HUES48 (cell line): ENCODE data around the gene GARNL3.

Source experiments
- H3K27ac ChIP-seq: one replicate; pipeline ENCODE4 v1.7.0; 2013; ENCODE audit warnings: low read depth, low read length, inconsistent platforms
- H3K27me3 ChIP-seq: 2 replicates; pipeline ENCODE4 v1.6.1; 2013; ENCODE audit warnings: mild to moderate bottlenecking, low read length; ENCODE audit not compliant: control insufficient read depth, insufficient read depth
- H3K36me3 ChIP-seq: 2 replicates; pipeline ENCODE4 v1.6.1; 2013; ENCODE audit warnings: low read length; ENCODE audit not compliant: control insufficient read depth, insufficient read depth
- H3K4me1 ChIP-seq: 2 replicates; pipeline ENCODE4 v1.6.1; 2013; ENCODE audit warnings: mild to moderate bottlenecking, low read length; ENCODE audit not compliant: control insufficient read depth, insufficient read depth
- H3K4me3 ChIP-seq: 2 replicates; pipeline ENCODE4 v1.5.1; 2013; ENCODE audit warnings: mild to moderate bottlenecking, low read depth, low read length
- H3K9ac ChIP-seq: 2 replicates; pipeline ENCODE4 v1.6.1; 2013; ENCODE audit warnings: mild to moderate bottlenecking, low read depth, low read length, moderate library complexity
- H3K9me3 ChIP-seq: 2 replicates; pipeline ENCODE4 v1.6.1; 2013; ENCODE audit warnings: low read length; ENCODE audit not compliant: control insufficient read depth, insufficient read depth

The GARNL3 gene

GRCh38 chr9:127279717-127280285, 15.2 kb downstream of the GARNL3 start:
- no peaks in the 10 kb centered on the region for H3K36me3 ChIP-seq
- no peak overlapping the region for H3K4me3 ChIP-seq
- no peak overlapping the region for H3K27ac ChIP-seq
- no peaks in the 10 kb centered on the region for H3K27me3 ChIP-seq
- no peak overlapping the region for H3K9ac ChIP-seq
- no peaks in the 10 kb centered on the region; the same call in 1 of the 2 replicates for H3K4me1 ChIP-seq
- no peaks in the 10 kb centered on the region for H3K9me3 ChIP-seq

- Histone ChIP-seq H3K9me3 (no peaks in the 10 kb centered on the region), H3K4me1 (no peaks in the 10 kb centered on the region; the same call in 1 of the 2 replicates), H3K4me3 (no peak overlapping the region), H3K36me3 (no peaks in the 10 kb centered on the region), H3K9ac (no peak overlapping the region), H3K27me3 (no peaks in the 10 kb centered on the region), H3K27ac (no peak overlapping the region)
Measured at GRCh38 chr9:127280880-127281660, 16.5 kb downstream of the GARNL3 start.

- Histone ChIP-seq H3K27me3 (no peaks in the 10 kb centered on the region), H3K27ac (no peak overlapping the region), H3K36me3 (no peaks in the 10 kb centered on the region), H3K4me1 (no peaks in the 10 kb centered on the region; the same call in 1 of the 2 replicates), H3K9me3 (no peaks in the 10 kb centered on the region), H3K9ac (no peak overlapping the region), H3K4me3 (no peak overlapping the region)
Measured at GRCh38 chr9:127281891-127282290, 17.3 kb downstream of the GARNL3 start.

- H3K9ac ChIP-seq, result no peak overlapping the region
- H3K9me3 ChIP-seq, result no peaks in the 10 kb centered on the region
- no peak overlapping the region for H3K27ac ChIP-seq
- no peak overlapping the region for H3K4me3 ChIP-seq
- no peaks in the 10 kb centered on the region for H3K27me3 ChIP-seq
- no peaks in the 10 kb centered on the region for H3K36me3 ChIP-seq
- H3K4me1 ChIP-seq, result no peaks in the 10 kb centered on the region; the same call in 1 of the 2 replicates
Measured at GRCh38 chr9:127282611-127283010, 18.0 kb downstream of the GARNL3 start.

GRCh38 chr9:127283135-127283534, 18.6 kb downstream of the GARNL3 start:
- no peak overlapping the region for H3K27ac ChIP-seq
- H3K27me3 ChIP-seq, result no peaks in the 10 kb centered on the region
- H3K36me3 ChIP-seq, result no peaks in the 10 kb centered on the region
- H3K4me1 ChIP-seq, result no peaks in the 10 kb centered on the region; the same call in 1 of the 2 replicates
- no peak overlapping the region for H3K4me3 ChIP-seq
- no peaks in the 10 kb centered on the region for H3K9me3 ChIP-seq
- no peak overlapping the region for H3K9ac ChIP-seq

- Histone ChIP-seq H3K4me3 (no peak overlapping the region), H3K27ac (no peak overlapping the region), H3K4me1 (no peaks in the 10 kb centered on the region; the same call in 1 of the 2 replicates), H3K9me3 (no peaks in the 10 kb centered on the region), H3K27me3 (no peaks in the 10 kb centered on the region), H3K36me3 (no peaks in the 10 kb centered on the region), H3K9ac (no peak overlapping the region)
Measured at GRCh38 chr9:127283917-127284497, 19.4 kb downstream of the GARNL3 start.

- H3K27me3 ChIP-seq, result no peaks in the 10 kb centered on the region
- no peaks in the 10 kb centered on the region for H3K9me3 ChIP-seq
- H3K4me3 ChIP-seq, result no peak overlapping the region
- no peaks in the 10 kb centered on the region for H3K36me3 ChIP-seq
- H3K9ac ChIP-seq, result no peak overlapping the region
- H3K4me1 ChIP-seq, result no peaks in the 10 kb centered on the region
- H3K27ac ChIP-seq, result no peak overlapping the region
Measured at GRCh38 chr9:127285965-127286364, 21.4 kb downstream of the GARNL3 start.

- no peaks in the 10 kb centered on the region for H3K36me3 ChIP-seq
- H3K4me3 ChIP-seq, result no peak overlapping the region
- no peak overlapping the region for H3K27ac ChIP-seq
- H3K4me1 ChIP-seq, result no peaks in the 10 kb centered on the region
- no peak overlapping the region for H3K9ac ChIP-seq
- no peaks in the 10 kb centered on the region for H3K9me3 ChIP-seq
- H3K27me3 ChIP-seq, result no peaks in the 10 kb centered on the region
Measured at GRCh38 chr9:127290561-127291065, 26.0 kb downstream of the GARNL3 start.

GRCh38 chr9:127291246-127291778, 26.7 kb downstream of the GARNL3 start:
- Histone ChIP-seq H3K27me3 (no peaks in the 10 kb centered on the region), H3K36me3 (no peaks in the 10 kb centered on the region), H3K4me1 (no peaks in the 10 kb centered on the region), H3K27ac (no peak overlapping the region), H3K9me3 (no peaks in the 10 kb centered on the region), H3K9ac (no peak overlapping the region), H3K4me3 (no peak overlapping the region)

GRCh38 chr9:127292415-127292814, 27.8 kb downstream of the GARNL3 start:
- no peaks in the 10 kb centered on the region for H3K27me3 ChIP-seq
- H3K27ac ChIP-seq, result no peak overlapping the region
- H3K9me3 ChIP-seq, result no peaks in the 10 kb centered on the region
- H3K36me3 ChIP-seq, result no peaks in the 10 kb centered on the region
- H3K9ac ChIP-seq, result no peak overlapping the region
- no peaks in the 10 kb centered on the region for H3K4me1 ChIP-seq
- H3K4me3 ChIP-seq, result no peak overlapping the region

- Histone ChIP-seq H3K36me3 (no peaks in the 10 kb centered on the region), H3K9ac (no peak overlapping the region), H3K4me1 (no peaks in the 10 kb centered on the region), H3K9me3 (no peaks in the 10 kb centered on the region), H3K4me3 (no peak overlapping the region), H3K27me3 (no peaks in the 10 kb centered on the region), H3K27ac (no peak overlapping the region)
Measured at GRCh38 chr9:127293328-127293727, 28.8 kb downstream of the GARNL3 start.
